Mesothelial cell of epicardium (in vitro differentiated cells): ENCODE data around the gene BMF. TPM values are rescaled to one million over a fixed set of nuclear protein-coding genes. Genes with fewer than 3 reads are reported as not detected.

Experiments
- DNase-seq, 2 experiments: peaks; one replicate each; pipeline ENCODE4 v3.0.0; 2021; ENCODE audit warnings: low spot score in 2 of 2; ENCODE audit not compliant: unreplicated experiment in 2 of 2
- H3K27ac Mint-ChIP-seq: 2 replicates; pipeline ENCODE4 v1.8.0; 2021; ENCODE audit warnings: mixed read lengths
- H3K27me3 Mint-ChIP-seq: 2 replicates; pipeline ENCODE4 v1.8.0; 2021; ENCODE audit warnings: low read depth, mixed read lengths
- H3K36me3 Mint-ChIP-seq: 2 replicates; pipeline ENCODE4 v1.8.0; 2021; ENCODE audit warnings: mixed read lengths
- H3K4me1 Mint-ChIP-seq: 2 replicates; pipeline ENCODE4 v1.8.0; 2021; ENCODE audit warnings: mixed read lengths
- H3K4me3 Mint-ChIP-seq: 2 replicates; pipeline ENCODE4 v1.8.0; 2021; ENCODE audit warnings: mild to moderate bottlenecking, moderate library complexity, mixed read lengths
- H3K9me3 Mint-ChIP-seq: 2 replicates; pipeline ENCODE4 v1.8.0; 2021; ENCODE audit warnings: mixed read lengths
- CTCF ChIP-seq: fragments of 200-600 bp; sonication (generic); IDR thresholded peaks from one replicate; pipeline ENCODE4 v1.5.0; 2021; ENCODE audit warnings: antibody characterized with exemption; ENCODE audit not compliant: unreplicated experiment
- total RNA-seq: library from RNA; stranded (reverse); gene quantifications from 3 replicates; pipeline ENCODE4 v1.2.1, GENCODE V29; 2021

Gene BMF
- total RNA-seq, 1 donor from 2014 or later, result 97.0 TPM

GRCh38 chr15:40111888-40112287 is 3.2 kb upstream of the BMF start:
- no peak overlapping the region for H3K4me3 Mint-ChIP-seq
- no peak for TF ChIP-seq CTCF
- no peak for DNase-seq
- no peaks in the 10 kb centered on the region for H3K36me3 Mint-ChIP-seq
- no peak overlapping the region for H3K27ac Mint-ChIP-seq
- peaks cover 38% of the 10 kb centered on the region for H3K4me1 Mint-ChIP-seq
- no peaks in the 10 kb centered on the region for H3K27me3 Mint-ChIP-seq
- no peaks in the 10 kb centered on the region for H3K9me3 Mint-ChIP-seq

GRCh38 chr15:40110866-40111550 is 2.3 kb upstream of the BMF start:
- no peaks in the 10 kb centered on the region for H3K36me3 Mint-ChIP-seq
- DNase-seq, result no peak
- no peaks in the 10 kb centered on the region for H3K27me3 Mint-ChIP-seq
- peaks cover 44% of the 10 kb centered on the region for H3K4me1 Mint-ChIP-seq
- no peak overlapping the region for H3K4me3 Mint-ChIP-seq
- no peaks in the 10 kb centered on the region for H3K9me3 Mint-ChIP-seq
- no peak overlapping the region for H3K27ac Mint-ChIP-seq
- TF ChIP-seq CTCF, result no peak

- peak overlapping the region; percentile 97 for H3K27ac Mint-ChIP-seq
- H3K27me3 Mint-ChIP-seq, result no peaks in the 10 kb centered on the region
- H3K9me3 Mint-ChIP-seq, result no peaks in the 10 kb centered on the region
- H3K36me3 Mint-ChIP-seq, result no peaks in the 10 kb centered on the region
- no peak for TF ChIP-seq CTCF
- H3K4me3 Mint-ChIP-seq, result peak overlapping the region; percentile 93
- peaks cover 64% of the 10 kb centered on the region for H3K4me1 Mint-ChIP-seq
- DNase-seq, result no peak
Measured at GRCh38 chr15:40108061-40108854, 421 bp downstream of the BMF start.

- H3K27ac Mint-ChIP-seq, result peak overlapping the region; percentile 97
- no peaks in the 10 kb centered on the region for H3K36me3 Mint-ChIP-seq
- TF ChIP-seq CTCF, result no peak
- no peak for DNase-seq
- no peaks in the 10 kb centered on the region for H3K27me3 Mint-ChIP-seq
- peaks cover 66% of the 10 kb centered on the region for H3K4me1 Mint-ChIP-seq
- no peaks in the 10 kb centered on the region for H3K9me3 Mint-ChIP-seq
- peak overlapping the region; percentile 93 for H3K4me3 Mint-ChIP-seq
Measured at GRCh38 chr15:40106203-40107161, 2.2 kb downstream of the BMF start.

GRCh38 chr15:40105517-40106202 is 3.0 kb downstream of the BMF start:
- peak overlapping the region; percentile 93 for H3K4me3 Mint-ChIP-seq
- TF ChIP-seq CTCF, result no peak

More at GRCh38 chr15:40105517-40106202, 3.0 kb downstream of the BMF start:
- no peak for DNase-seq
- peaks cover 6% of the 10 kb centered on the region for H3K36me3 Mint-ChIP-seq
- peak overlapping the region; percentile 97 for H3K27ac Mint-ChIP-seq
- H3K9me3 Mint-ChIP-seq, result no peaks in the 10 kb centered on the region
- H3K4me1 Mint-ChIP-seq, result peaks cover 74% of the 10 kb centered on the region
- no peaks in the 10 kb centered on the region for H3K27me3 Mint-ChIP-seq
